GM12878 (cell line): ENCODE results near the gene CHCHD6. TPM values are rescaled to one million over a fixed set of nuclear protein-coding genes. Genes with fewer than 3 reads are reported as not detected.

Source experiments
- ATF7 ChIP-seq: fragments of 450-650 bp; IDR thresholded peaks from 2 replicates; pipeline ENCODE4 v1.6.1; 2016; ENCODE audit warnings: low read depth, mild to moderate bottlenecking
- CEBPB ChIP-seq, 2 experiments: fragments of 150-350 bp in 1 of 2; IDR thresholded peaks; 2 replicates each; pipeline ENCODE4 v1.6.1; 2012 to 2014; ENCODE audit warnings: low read depth in 2 of 2, low read length in 2 of 2, borderline replicate concordance in 1 of 2, inconsistent platforms in 1 of 2
- CREM ChIP-seq: IDR thresholded peaks from 2 replicates; pipeline ENCODE4 v1.6.1; 2014; ENCODE audit warnings: antibody characterized with exemption, low read depth
- FOXK2 ChIP-seq: fragments of 450-650 bp; IDR thresholded peaks from 2 replicates; pipeline ENCODE4 v1.6.1; 2017; ENCODE audit warnings: mild to moderate bottlenecking, moderate library complexity
- KDM1A ChIP-seq: fragments of 200-600 bp; sonication (generic); IDR thresholded peaks from 2 replicates; pipeline ENCODE4 v1.6.1; 2016; ENCODE audit warnings: borderline replicate concordance
- KLF5 ChIP-seq: fragments of 450-650 bp; IDR thresholded peaks from 2 replicates; pipeline ENCODE4 v1.6.1; 2014; ENCODE audit warnings: mild to moderate bottlenecking; ENCODE audit not compliant: partially characterized antibody
- NR2F1 ChIP-seq: fragments of 450-650 bp; conservative IDR thresholded peaks from 2 replicates; pipeline ENCODE4 v1.6.1; 2017; ENCODE audit warnings: mild to moderate bottlenecking
- SP1 ChIP-seq: IDR thresholded peaks from one replicate; pipeline ENCODE4 v1.6.1; 2011; ENCODE audit warnings: low read depth, low read length
- TCF7 ChIP-seq: IDR thresholded peaks from 2 replicates; pipeline ENCODE4 v1.6.1; 2014; ENCODE audit warnings: antibody characterized with exemption, borderline replicate concordance
- YBX1 ChIP-seq: fragments of 450-650 bp; IDR thresholded peaks from 2 replicates; pipeline ENCODE4 v1.6.1; 2016; ENCODE audit warnings: antibody characterized with exemption
- ZNF384 ChIP-seq: IDR thresholded peaks from 2 replicates; pipeline ENCODE4 v1.6.1; 2012; ENCODE audit warnings: low read depth, mild to moderate bottlenecking, low read length, improper control_type of control experiment, borderline replicate concordance
- polyA plus RNA-seq, 11 experiments: library from polyadenylated mRNA; depleted of rRNA in 4 of 11; unstranded in 6 of 11; stranded (reverse) in 5 of 11; fragments of >200 nt; fragmentation: Nextera tagmentation in 4 of 11; fragmentation: Illumina TruSeq in 1 of 11; extraction: Ambion mirVana in 4 of 11; extraction: Trizol in 1 of 11; gene quantifications; 1 replicate in 1 of 11; 2 replicates in 10 of 11; pipeline versions ENCODE4 v1.2.1 to v1.2.3, GENCODE V29; 2011 to 2016; ENCODE audit warnings: inconsistent platforms in 2 of 11, missing spikeins in 2 of 11, low read depth in 1 of 11
- total RNA-seq, 4 experiments: library from RNA; depleted of rRNA in 3 of 4; stranded (reverse); fragments of >200 nt in 3 of 4; fragmentation: Illumina TruSeq in 1 of 4; extraction: Trizol in 1 of 4; gene quantifications; 2 replicates each; pipeline versions ENCODE4 v1.2.1 to v1.2.3, GENCODE V29; 2013 to 2021
- TF ChIP-seq, protein P1 (sequence below): IDR thresholded peaks from 2 replicates; pipeline ENCODE4 v1.6.1; 2011; ENCODE audit warnings: low read depth, low read length, improper control_type of control experiment, borderline replicate concordance
- TF ChIP-seq, protein P2 (sequence below): IDR thresholded peaks from 2 replicates; pipeline ENCODE4 v1.6.1; 2012; ENCODE audit warnings: mild to moderate bottlenecking, low read depth, low read length
- TF ChIP-seq, protein P3 (sequence below): IDR thresholded peaks from 2 replicates; pipeline ENCODE4 v1.6.1; 2011; ENCODE audit warnings: borderline replicate concordance, low read depth, mild to moderate bottlenecking, moderate library complexity, mixed read lengths, low read length; ENCODE audit not compliant: insufficient read depth; ENCODE audit errors: extremely low read length
- TF ChIP-seq, protein P4 (sequence below): fragments of 450-650 bp; IDR thresholded peaks from 2 replicates; pipeline ENCODE4 v1.6.1; 2017; ENCODE audit warnings: antibody characterized with exemption, mild to moderate bottlenecking, moderate library complexity
- TF ChIP-seq, protein P5 (sequence below): fragments of 450-650 bp; IDR thresholded peaks from 2 replicates; pipeline ENCODE4 v1.6.1; 2016; ENCODE audit warnings: mild to moderate bottlenecking, moderate library complexity, borderline replicate concordance

Gene CHCHD6
- total and polyA plus RNA-seq, 10 of the 15 experiments (the other 5 are each of a cell fraction or from before 2014, with no cell fraction given) = 2.7 to 16.7 (median 12.3) TPM

DNA sequence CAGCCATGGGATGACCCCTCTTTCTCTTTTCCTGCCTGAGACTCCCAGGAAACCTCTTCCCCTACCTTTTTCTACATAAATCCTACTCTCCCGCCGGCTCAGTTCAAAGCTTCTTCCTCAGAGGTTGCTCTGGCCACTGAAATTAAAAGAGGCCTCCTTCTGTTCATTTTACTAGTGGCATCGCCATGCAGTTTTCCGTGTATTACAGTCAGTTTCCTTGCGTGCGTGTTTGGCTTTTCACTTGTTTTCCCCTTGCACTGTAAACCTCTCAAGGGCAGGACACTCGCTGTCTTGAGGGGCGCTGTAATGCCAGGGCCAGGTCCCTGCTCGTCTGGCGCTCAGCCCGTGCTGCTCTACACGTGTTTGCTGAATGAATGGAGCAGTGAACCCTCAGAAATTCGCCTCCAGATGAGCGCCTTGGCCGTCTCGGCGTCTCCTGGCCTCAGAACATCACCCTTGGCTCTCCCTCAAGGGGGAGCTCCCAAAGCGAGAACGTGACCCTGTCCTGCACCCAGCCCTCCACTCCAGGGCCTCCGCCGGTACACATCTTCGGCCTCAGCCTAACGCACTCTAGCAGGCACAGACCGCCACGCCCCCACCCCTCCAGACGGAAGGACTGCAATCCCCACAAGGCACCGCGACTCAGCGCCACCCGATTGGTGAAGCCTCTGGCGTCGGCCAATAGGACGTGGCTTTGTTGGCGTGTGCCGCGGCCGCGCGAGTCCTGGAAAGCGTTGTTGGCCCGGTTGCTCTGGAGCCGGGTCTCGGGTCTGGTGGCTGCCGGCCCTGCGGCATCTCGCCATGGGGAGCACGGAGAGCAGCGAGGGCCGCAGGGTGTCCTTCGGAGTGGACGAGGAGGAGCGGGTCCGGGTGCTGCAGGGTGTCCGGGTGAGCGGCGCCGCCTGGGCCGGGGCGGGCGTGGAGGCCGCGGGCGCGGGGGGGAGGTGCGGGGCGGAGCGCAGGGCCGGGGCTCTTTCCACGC lies at the start of gene CHCHD6 (continued):
- TF ChIP-seq, protein P1, sequence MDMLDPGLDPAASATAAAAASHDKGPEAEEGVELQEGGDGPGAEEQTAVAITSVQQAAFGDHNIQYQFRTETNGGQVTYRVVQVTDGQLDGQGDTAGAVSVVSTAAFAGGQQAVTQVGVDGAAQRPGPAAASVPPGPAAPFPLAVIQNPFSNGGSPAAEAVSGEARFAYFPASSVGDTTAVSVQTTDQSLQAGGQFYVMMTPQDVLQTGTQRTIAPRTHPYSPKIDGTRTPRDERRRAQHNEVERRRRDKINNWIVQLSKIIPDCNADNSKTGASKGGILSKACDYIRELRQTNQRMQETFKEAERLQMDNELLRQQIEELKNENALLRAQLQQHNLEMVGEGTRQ = no peak
- TF ChIP-seq CREM (peak; percentile 89), KDM1A (no peak), NR2F1 (no peak), ATF7 (no peak), CEBPB (IDR thresholded peaks at IDR 0.05; ENCODE audit: borderline replicate concordance in 1 of 2, low read depth in 2 of 2, low read length in 2 of 2) (no peak), ZNF384 (no peak), FOXK2 (no peak), SP1 (peak; percentile 100), TCF7 (no peak), KLF5 (no peak), YBX1 (no peak)
- TF ChIP-seq, protein P2, sequence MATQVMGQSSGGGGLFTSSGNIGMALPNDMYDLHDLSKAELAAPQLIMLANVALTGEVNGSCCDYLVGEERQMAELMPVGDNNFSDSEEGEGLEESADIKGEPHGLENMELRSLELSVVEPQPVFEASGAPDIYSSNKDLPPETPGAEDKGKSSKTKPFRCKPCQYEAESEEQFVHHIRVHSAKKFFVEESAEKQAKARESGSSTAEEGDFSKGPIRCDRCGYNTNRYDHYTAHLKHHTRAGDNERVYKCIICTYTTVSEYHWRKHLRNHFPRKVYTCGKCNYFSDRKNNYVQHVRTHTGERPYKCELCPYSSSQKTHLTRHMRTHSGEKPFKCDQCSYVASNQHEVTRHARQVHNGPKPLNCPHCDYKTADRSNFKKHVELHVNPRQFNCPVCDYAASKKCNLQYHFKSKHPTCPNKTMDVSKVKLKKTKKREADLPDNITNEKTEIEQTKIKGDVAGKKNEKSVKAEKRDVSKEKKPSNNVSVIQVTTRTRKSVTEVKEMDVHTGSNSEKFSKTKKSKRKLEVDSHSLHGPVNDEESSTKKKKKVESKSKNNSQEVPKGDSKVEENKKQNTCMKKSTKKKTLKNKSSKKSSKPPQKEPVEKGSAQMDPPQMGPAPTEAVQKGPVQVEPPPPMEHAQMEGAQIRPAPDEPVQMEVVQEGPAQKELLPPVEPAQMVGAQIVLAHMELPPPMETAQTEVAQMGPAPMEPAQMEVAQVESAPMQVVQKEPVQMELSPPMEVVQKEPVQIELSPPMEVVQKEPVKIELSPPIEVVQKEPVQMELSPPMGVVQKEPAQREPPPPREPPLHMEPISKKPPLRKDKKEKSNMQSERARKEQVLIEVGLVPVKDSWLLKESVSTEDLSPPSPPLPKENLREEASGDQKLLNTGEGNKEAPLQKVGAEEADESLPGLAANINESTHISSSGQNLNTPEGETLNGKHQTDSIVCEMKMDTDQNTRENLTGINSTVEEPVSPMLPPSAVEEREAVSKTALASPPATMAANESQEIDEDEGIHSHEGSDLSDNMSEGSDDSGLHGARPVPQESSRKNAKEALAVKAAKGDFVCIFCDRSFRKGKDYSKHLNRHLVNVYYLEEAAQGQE = no peak
- TF ChIP-seq, protein P3, sequence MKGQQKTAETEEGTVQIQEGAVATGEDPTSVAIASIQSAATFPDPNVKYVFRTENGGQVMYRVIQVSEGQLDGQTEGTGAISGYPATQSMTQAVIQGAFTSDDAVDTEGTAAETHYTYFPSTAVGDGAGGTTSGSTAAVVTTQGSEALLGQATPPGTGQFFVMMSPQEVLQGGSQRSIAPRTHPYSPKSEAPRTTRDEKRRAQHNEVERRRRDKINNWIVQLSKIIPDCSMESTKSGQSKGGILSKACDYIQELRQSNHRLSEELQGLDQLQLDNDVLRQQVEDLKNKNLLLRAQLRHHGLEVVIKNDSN = no peak
- TF ChIP-seq, protein P4, sequence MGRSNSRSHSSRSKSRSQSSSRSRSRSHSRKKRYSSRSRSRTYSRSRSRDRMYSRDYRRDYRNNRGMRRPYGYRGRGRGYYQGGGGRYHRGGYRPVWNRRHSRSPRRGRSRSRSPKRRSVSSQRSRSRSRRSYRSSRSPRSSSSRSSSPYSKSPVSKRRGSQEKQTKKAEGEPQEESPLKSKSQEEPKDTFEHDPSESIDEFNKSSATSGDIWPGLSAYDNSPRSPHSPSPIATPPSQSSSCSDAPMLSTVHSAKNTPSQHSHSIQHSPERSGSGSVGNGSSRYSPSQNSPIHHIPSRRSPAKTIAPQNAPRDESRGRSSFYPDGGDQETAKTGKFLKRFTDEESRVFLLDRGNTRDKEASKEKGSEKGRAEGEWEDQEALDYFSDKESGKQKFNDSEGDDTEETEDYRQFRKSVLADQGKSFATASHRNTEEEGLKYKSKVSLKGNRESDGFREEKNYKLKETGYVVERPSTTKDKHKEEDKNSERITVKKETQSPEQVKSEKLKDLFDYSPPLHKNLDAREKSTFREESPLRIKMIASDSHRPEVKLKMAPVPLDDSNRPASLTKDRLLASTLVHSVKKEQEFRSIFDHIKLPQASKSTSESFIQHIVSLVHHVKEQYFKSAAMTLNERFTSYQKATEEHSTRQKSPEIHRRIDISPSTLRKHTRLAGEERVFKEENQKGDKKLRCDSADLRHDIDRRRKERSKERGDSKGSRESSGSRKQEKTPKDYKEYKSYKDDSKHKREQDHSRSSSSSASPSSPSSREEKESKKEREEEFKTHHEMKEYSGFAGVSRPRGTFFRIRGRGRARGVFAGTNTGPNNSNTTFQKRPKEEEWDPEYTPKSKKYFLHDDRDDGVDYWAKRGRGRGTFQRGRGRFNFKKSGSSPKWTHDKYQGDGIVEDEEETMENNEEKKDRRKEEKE = no peak
- TF ChIP-seq, protein P5, sequence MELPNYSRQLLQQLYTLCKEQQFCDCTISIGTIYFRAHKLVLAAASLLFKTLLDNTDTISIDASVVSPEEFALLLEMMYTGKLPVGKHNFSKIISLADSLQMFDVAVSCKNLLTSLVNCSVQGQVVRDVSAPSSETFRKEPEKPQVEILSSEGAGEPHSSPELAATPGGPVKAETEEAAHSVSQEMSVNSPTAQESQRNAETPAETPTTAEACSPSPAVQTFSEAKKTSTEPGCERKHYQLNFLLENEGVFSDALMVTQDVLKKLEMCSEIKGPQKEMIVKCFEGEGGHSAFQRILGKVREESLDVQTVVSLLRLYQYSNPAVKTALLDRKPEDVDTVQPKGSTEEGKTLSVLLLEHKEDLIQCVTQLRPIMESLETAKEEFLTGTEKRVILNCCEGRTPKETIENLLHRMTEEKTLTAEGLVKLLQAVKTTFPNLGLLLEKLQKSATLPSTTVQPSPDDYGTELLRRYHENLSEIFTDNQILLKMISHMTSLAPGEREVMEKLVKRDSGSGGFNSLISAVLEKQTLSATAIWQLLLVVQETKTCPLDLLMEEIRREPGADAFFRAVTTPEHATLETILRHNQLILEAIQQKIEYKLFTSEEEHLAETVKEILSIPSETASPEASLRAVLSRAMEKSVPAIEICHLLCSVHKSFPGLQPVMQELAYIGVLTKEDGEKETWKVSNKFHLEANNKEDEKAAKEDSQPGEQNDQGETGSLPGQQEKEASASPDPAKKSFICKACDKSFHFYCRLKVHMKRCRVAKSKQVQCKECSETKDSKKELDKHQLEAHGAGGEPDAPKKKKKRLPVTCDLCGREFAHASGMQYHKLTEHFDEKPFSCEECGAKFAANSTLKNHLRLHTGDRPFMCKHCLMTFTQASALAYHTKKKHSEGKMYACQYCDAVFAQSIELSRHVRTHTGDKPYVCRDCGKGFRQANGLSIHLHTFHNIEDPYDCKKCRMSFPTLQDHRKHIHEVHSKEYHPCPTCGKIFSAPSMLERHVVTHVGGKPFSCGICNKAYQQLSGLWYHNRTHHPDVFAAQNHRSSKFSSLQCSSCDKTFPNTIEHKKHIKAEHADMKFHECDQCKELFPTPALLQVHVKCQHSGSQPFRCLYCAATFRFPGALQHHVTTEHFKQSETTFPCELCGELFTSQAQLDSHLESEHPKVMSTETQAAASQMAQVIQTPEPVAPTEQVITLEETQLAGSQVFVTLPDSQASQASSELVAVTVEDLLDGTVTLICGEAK = peak; percentile 34; the same call in 1 of the 2 replicates
